Transverse colon (tissue), 4 donors: Measurements from ENCODE around the gene SPOCK2. TPM values are rescaled to one million over a fixed set of nuclear protein-coding genes. Genes with fewer than 3 reads are reported as not detected.

Experiments
- DNase-seq: peaks from one replicate; pipeline ENCODE4 v3.0.0-alpha.2; 2019
- H3K27ac ChIP-seq, 4 donors: fragments of 200-600 bp; sonication (generic); 2 replicates each; pipeline ENCODE4 v1.5.1; 2016 to 2018; ENCODE audit warnings: inconsistent platforms in 4 of 4
- H3K27me3 ChIP-seq: fragments of 200-600 bp; sonication (generic); 2 replicates; pipeline ENCODE4 v1.5.1; 2017; ENCODE audit warnings: inconsistent platforms
- H3K36me3 ChIP-seq, 4 donors: fragments of 200-600 bp; sonication (generic); 2 replicates each; pipeline ENCODE4 v1.5.1; 2017 to 2019; ENCODE audit warnings: inconsistent platforms in 4 of 4
- H3K4me1 ChIP-seq, 4 donors: fragments of 200-600 bp; sonication (generic); 2 replicates each; pipeline ENCODE4 v1.5.1; 2017 to 2020; ENCODE audit warnings: inconsistent platforms in 4 of 4
- H3K4me3 ChIP-seq, 4 donors: fragments of 200-600 bp; sonication (generic); 1 replicate in 1 of 4; 2 replicates in 3 of 4; pipeline versions ENCODE4 v1.5.1 to v1.6.1; 2017 to 2019; ENCODE audit warnings: inconsistent platforms in 4 of 4
- H3K9me3 ChIP-seq, 2 donors: fragments of 200-600 bp; sonication (generic); 2 replicates each; pipeline ENCODE4 v1.5.1; 2017 to 2019; ENCODE audit warnings: inconsistent platforms in 2 of 2
- EP300 ChIP-seq: sonication (generic); formaldehyde crosslinking; IDR thresholded peaks from one replicate; pipeline ENCODE4 v1.6.1; 2017; ENCODE audit warnings: antibody characterized with exemption, low read depth
- POLR2A ChIP-seq: fragments of 450-650 bp; IDR thresholded peaks from one replicate; pipeline ENCODE4 v1.6.1; 2016; ENCODE audit warnings: antibody characterized with exemption, mild to moderate bottlenecking, moderate library complexity
- POLR2AphosphoS5 ChIP-seq, 3 donors: sonication (generic); formaldehyde crosslinking; IDR thresholded peaks; one replicate each; pipeline ENCODE4 v1.6.1; 2016; ENCODE audit warnings: antibody characterized with exemption in 3 of 3
- WGBS, 2 donors: methylation state at CpG; one replicate each; pipeline ENCODE4 v1.1.5; 2018; ENCODE audit warnings: low coverage in 1 of 2; 5-methylcytosine and 5-hydroxymethylcytosine counted together
- in situ Hi-C, 4 donors: fragments of 200-750 bp; cut with MboI; loops; one replicate each; pipeline versions ENCODE4 v1.15.0 to v1.15.1; 2017; ENCODE audit warnings: low sequenced_read_pairs in 3 of 4, low pct_ligation_motif_present in 1 of 4, low pct_unique_long_range_greater_than_20kb in 1 of 4
- intact Hi-C: fragments of 100-400 bp; cut with DNase I; formaldehyde crosslinking; loops from one replicate; pipeline ENCODE4 v1.15.1; 2023; ENCODE audit warnings: low total_unique reads
- total RNA-seq, 4 donors: library from RNA; depleted of rRNA; stranded (reverse); fragments of >200 nt; gene quantifications; one replicate each; pipeline ENCODE4 v1.1.0, GENCODE V29; 2016
- TF ChIP-seq, protein P1 (sequence below), 5 experiments: fragments of 200-600 bp in 3 of 5; fragments of 450-650 bp in 2 of 5; sonication (generic) in 3 of 5; IDR thresholded peaks; 1 replicate in 2 of 5; 2 replicates in 3 of 5; pipeline ENCODE4 v1.5.1; 2016 to 2017; ENCODE audit warnings: antibody characterized with exemption in 5 of 5, inconsistent platforms in 3 of 5, mild to moderate bottlenecking in 2 of 5, moderate library complexity in 1 of 5

SPOCK2 gene
- total RNA-seq, 4 donors from 2014 or later: 6.0 to 24.7 (median 9.3) TPM

- Histone ChIP-seq H3K4me3 (no peak overlapping the region), H3K4me1 (peaks cover 0 to 9% (median 4%) of the 10 kb centered on the region in 4 donors), H3K27me3 (no peaks in the 10 kb centered on the region), H3K9me3 (no peaks in the 10 kb centered on the region), H3K27ac (no peak overlapping the region), H3K36me3 (peaks cover 0 to 17% (median 1%) of the 10 kb centered on the region in 4 donors)
- TF ChIP-seq EP300: no peak
- no peak for TF ChIP-seq POLR2A
- TF ChIP-seq, protein P1, sequence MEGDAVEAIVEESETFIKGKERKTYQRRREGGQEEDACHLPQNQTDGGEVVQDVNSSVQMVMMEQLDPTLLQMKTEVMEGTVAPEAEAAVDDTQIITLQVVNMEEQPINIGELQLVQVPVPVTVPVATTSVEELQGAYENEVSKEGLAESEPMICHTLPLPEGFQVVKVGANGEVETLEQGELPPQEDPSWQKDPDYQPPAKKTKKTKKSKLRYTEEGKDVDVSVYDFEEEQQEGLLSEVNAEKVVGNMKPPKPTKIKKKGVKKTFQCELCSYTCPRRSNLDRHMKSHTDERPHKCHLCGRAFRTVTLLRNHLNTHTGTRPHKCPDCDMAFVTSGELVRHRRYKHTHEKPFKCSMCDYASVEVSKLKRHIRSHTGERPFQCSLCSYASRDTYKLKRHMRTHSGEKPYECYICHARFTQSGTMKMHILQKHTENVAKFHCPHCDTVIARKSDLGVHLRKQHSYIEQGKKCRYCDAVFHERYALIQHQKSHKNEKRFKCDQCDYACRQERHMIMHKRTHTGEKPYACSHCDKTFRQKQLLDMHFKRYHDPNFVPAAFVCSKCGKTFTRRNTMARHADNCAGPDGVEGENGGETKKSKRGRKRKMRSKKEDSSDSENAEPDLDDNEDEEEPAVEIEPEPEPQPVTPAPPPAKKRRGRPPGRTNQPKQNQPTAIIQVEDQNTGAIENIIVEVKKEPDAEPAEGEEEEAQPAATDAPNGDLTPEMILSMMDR (IDR thresholded peaks at IDR 0.05): no peak
- TF ChIP-seq POLR2AphosphoS5 (IDR thresholded peaks at IDR 0.05): no peak
- in situ Hi-C loops: no loop called here
- WGBS, 2 donors: 94 to 100% methylated on average over 2 to 9 of the region's 9 CpGs
- DNase-seq: no peak
- intact Hi-C loops: no loop called here
These were observed 16.7 kb upstream of the SPOCK2 start for GRCh38 chr10:72105098-72105475.

- no peaks in the 10 kb centered on the region for H3K27me3 ChIP-seq
- WGBS, 2 donors: 87 to 90% methylated on average over 4 to 8 of the region's 8 CpGs
- H3K4me3 ChIP-seq: no peak overlapping the region
- no peak for DNase-seq
- no peak for TF ChIP-seq POLR2A
- TF ChIP-seq, protein P1 (IDR thresholded peaks at IDR 0.05): no peak
- TF ChIP-seq EP300: no peak
- no peak for TF ChIP-seq POLR2AphosphoS5 (IDR thresholded peaks at IDR 0.05)
- H3K4me1 ChIP-seq: peaks cover 0 to 9% (median 3%) of the 10 kb centered on the region in 4 donors
- H3K36me3 ChIP-seq: peaks cover 0 to 17% (median 1%) of the 10 kb centered on the region in 4 donors
- in situ Hi-C loops (no loop called here), intact Hi-C loops (no loop called here)
- H3K27ac ChIP-seq: no peak overlapping the region
- no peaks in the 10 kb centered on the region for H3K9me3 ChIP-seq
These were observed 16.2 kb upstream of the SPOCK2 start for GRCh38 chr10:72104472-72105097.

- Histone ChIP-seq H3K27ac (peak overlapping the region in 3 of 4 donors; percentile 51 to 72 (median 72)), H3K4me1 (peaks cover 0 to 21% (median 12%) of the 10 kb centered on the region in 4 donors), H3K36me3 (peaks cover 0 to 24% (median 1%) of the 10 kb centered on the region in 4 donors), H3K9me3 (no peaks in the 10 kb centered on the region), H3K4me3 (no peak overlapping the region), H3K27me3 (no peaks in the 10 kb centered on the region)
- WGBS, 2 donors: 96% methylated on average over 10 of the region's 10 CpGs; no CpG with 5 or more reads in 1 of the 2 donors
- no peak for TF ChIP-seq POLR2A
- no peak for TF ChIP-seq EP300
- TF ChIP-seq, protein P1 (IDR thresholded peaks at IDR 0.05): no peak
- intact Hi-C loops: no loop called here
- DNase-seq: no peak
- in situ Hi-C loops: no loop called here
These were observed 11.2 kb upstream of the SPOCK2 start for GRCh38 chr10:72099600-72099921.

DNA sequence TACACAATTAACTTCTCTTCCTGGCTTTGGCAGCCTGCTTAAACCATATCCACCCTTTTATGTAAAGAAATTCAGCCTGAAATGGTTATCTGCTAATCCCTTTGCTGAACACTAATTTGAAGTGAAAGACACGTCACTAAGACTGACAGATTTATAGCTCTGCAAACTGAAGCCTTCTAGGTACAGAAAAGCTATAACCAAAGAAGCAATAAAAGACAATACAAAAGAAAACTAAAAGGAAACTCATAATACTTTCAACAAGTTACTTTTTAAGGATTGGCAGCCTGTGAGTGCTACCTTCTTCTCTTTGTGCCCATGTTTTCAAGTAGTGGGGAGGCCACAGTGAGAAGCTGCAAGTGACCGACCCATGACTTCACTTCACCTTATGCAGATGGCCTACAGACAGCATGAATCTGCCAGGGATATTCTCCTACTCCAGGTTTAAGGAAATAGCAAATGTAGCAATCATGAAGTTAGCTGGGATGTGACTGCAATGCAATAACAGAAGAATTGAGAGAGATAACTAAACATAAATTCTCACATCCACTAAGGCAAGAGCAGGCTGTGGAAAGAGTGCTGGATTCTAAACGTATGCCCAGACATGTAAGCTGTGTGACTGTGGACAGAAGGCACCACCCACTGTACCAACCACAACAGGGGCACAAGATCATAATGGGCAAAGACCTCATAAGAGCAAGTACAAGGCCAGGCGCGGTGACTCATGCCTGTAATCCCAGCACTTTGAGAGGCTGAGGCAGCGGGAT, 10.7 kb upstream of the SPOCK2 start:
- DNase-seq: no peak
- intact Hi-C loops (no loop called here), in situ Hi-C loops (no loop called here)
- Histone ChIP-seq H3K9me3 (no peaks in the 10 kb centered on the region), H3K27me3 (no peaks in the 10 kb centered on the region), H3K27ac (peak overlapping the region in 3 of 4 donors; percentile 51 to 72 (median 72)), H3K4me3 (no peak overlapping the region), H3K36me3 (peaks cover 0 to 27% (median 1%) of the 10 kb centered on the region in 4 donors), H3K4me1 (peaks cover 0 to 21% (median 12%) of the 10 kb centered on the region in 4 donors)
- TF ChIP-seq POLR2AphosphoS5 (IDR thresholded peaks at IDR 0.05) (no peak), EP300 (no peak), POLR2A (no peak)
- TF ChIP-seq, protein P1 (IDR thresholded peaks at IDR 0.05): no peak
- WGBS, 2 donors: 72% methylated on average over 5 to 6 of the region's 6 CpGs
